DOHH2 (cell line): ENCODE measurements around the gene SLC35D1.

Experiments
- H3F3A ChIP-seq: fragments of 200-600 bp; sonication (generic), shearing (Covaris generic); 2 replicates; pipeline ENCODE4 v1.6.0; 2016; ENCODE audit warnings: antibody characterized with exemption, mild to moderate bottlenecking; ENCODE audit not compliant: control insufficient read depth, insufficient read depth
- H3K27ac ChIP-seq: fragments of 200-600 bp; sonication (generic); 2 replicates; pipeline ENCODE4 v1.5.1; 2014; ENCODE audit warnings: low read depth, mild to moderate bottlenecking, low read length, moderate library complexity
- H3K27me3 ChIP-seq: fragments of 200-600 bp; sonication (generic); 2 replicates; pipeline ENCODE4 v1.6.1; 2014; ENCODE audit warnings: mild to moderate bottlenecking, low read length, mixed read lengths; ENCODE audit not compliant: control insufficient read depth
- H3K36me3 ChIP-seq: fragments of 200-600 bp; sonication (generic); 2 replicates; pipeline ENCODE4 v1.6.1; 2014; ENCODE audit warnings: mild to moderate bottlenecking, low read length, moderate library complexity, mixed read lengths; ENCODE audit not compliant: control insufficient read depth
- H3K4me1 ChIP-seq: fragments of 200-600 bp; sonication (generic); 2 replicates; pipeline ENCODE4 v1.6.1; 2014; ENCODE audit warnings: mild to moderate bottlenecking, low read length, mixed read lengths; ENCODE audit not compliant: control insufficient read depth
- H3K4me2 ChIP-seq: fragments of 200-600 bp; sonication (generic); 2 replicates; pipeline ENCODE4 v1.6.0; 2014; ENCODE audit warnings: mild to moderate bottlenecking, low read length, moderate library complexity
- H3K4me3 ChIP-seq: fragments of 200-600 bp; sonication (generic); 2 replicates; pipeline ENCODE4 v1.5.1; 2014; ENCODE audit warnings: mild to moderate bottlenecking, low read length, mixed read lengths
- H3K79me2 ChIP-seq: fragments of 200-600 bp; sonication (generic); 2 replicates; pipeline ENCODE4 v1.6.1; 2014; ENCODE audit warnings: mild to moderate bottlenecking, low read length, mixed read lengths; ENCODE audit not compliant: control insufficient read depth
- H3K9me2 ChIP-seq: fragments of 200-600 bp; sonication (generic); replicated peaks from 2 replicates; pipeline ENCODE4 v1.6.1; 2014; ENCODE audit warnings: mild to moderate bottlenecking, low read length, mixed read lengths; ENCODE audit not compliant: control insufficient read depth
- H3K9me3 ChIP-seq: fragments of 200-600 bp; sonication (generic); 2 replicates; pipeline ENCODE4 v1.6.1; 2014; ENCODE audit warnings: antibody characterized with exemption, low read length, mixed read lengths; ENCODE audit not compliant: control insufficient read depth, insufficient read depth
- H4K20me1 ChIP-seq: fragments of 200-600 bp; sonication (generic); 2 replicates; pipeline ENCODE4 v1.6.0; 2014; ENCODE audit warnings: low read depth, mild to moderate bottlenecking, antibody characterized with exemption, low read length, moderate library complexity; ENCODE audit not compliant: control insufficient read depth, insufficient read depth
- CTCF ChIP-seq: fragments of 200-600 bp; sonication (generic); IDR thresholded peaks from one replicate; pipeline ENCODE4 v1.5.1; 2014; ENCODE audit warnings: antibody characterized with exemption, mild to moderate bottlenecking, low read depth, low read length; ENCODE audit not compliant: poor library complexity, severe bottlenecking
- EZH2phosphoT487 ChIP-seq: fragments of 200-600 bp; sonication (generic); IDR thresholded peaks from 2 replicates; pipeline ENCODE4 v1.6.1; 2017; ENCODE audit warnings: borderline replicate concordance, mild to moderate bottlenecking, antibody characterized with exemption, low read length, moderate library complexity, mixed read lengths

The SLC35D1 gene

DNA sequence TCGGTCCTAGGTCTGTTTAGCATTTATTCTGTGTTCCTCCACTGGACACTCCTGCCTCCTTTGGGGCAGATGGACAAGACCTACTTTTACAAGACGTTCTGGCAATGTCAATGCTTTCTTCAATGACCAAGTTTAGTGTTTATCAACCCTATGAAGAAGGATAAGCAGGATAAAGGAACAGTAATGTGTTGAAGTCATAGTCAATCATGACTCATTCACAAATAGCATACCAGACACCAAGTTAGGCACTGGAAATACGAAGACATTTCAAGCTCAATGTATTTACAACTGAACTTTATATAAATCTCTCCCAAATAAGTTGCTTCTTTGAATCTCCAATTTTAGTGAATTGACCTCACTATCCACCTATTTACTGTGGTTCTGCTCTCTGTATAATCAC, 4.8 kb upstream of the SLC35D1 start:
- no peak for TF ChIP-seq EZH2phosphoT487
- no peak for TF ChIP-seq CTCF
- peaks cover 17% of the 10 kb centered on the region for H3K4me1 ChIP-seq
- H3K27me3 ChIP-seq = no peaks in the 10 kb centered on the region
- H3K79me2 ChIP-seq = peaks cover under 1% of the 10 kb centered on the region
- H3K9me2 ChIP-seq = no peaks in the 10 kb centered on the region
- H3K4me3 ChIP-seq = no peak overlapping the region
- H3K9me3 ChIP-seq = no peaks in the 10 kb centered on the region
- no peaks in the 10 kb centered on the region; the same call in 1 of the 2 replicates for H3K36me3 ChIP-seq
- no peak overlapping the region for H3K27ac ChIP-seq
- H3K4me2 ChIP-seq = no peak overlapping the region
- H4K20me1 ChIP-seq = no peaks in the 10 kb centered on the region
- no peaks in the 10 kb centered on the region; the same call in 1 of the 2 replicates for H3F3A ChIP-seq

DNA sequence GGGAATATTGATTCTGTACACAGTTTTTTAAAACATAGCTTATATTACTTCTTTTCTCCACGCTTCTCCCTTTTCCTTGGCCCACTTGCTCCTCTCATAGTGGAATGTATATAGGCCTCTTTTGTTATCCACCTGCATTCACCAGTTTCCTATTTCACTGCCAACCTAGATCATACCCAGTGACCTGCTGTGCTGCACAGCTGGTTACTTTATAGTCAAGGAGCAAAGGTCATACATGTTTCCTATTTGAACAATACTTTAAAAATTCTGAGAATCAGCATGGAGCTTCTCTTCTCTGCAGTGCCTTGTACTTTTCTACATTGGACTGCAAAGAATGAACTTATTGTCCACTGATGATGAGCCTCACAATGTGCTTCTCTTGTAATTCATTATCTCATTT, 4.3 kb upstream of the SLC35D1 start:
- Histone ChIP-seq H3K4me1 (peaks cover 17% of the 10 kb centered on the region), H3K4me3 (no peak overlapping the region), H3K27me3 (no peaks in the 10 kb centered on the region), H3F3A (no peaks in the 10 kb centered on the region; the same call in 1 of the 2 replicates), H3K27ac (no peak overlapping the region), H3K4me2 (no peak overlapping the region), H3K9me3 (no peaks in the 10 kb centered on the region), H3K36me3 (peaks cover 5% of the 10 kb centered on the region), H4K20me1 (no peaks in the 10 kb centered on the region), H3K9me2 (no peaks in the 10 kb centered on the region), H3K79me2 (peaks cover 5% of the 10 kb centered on the region)
- TF ChIP-seq EZH2phosphoT487 (no peak), CTCF (no peak)

DNA sequence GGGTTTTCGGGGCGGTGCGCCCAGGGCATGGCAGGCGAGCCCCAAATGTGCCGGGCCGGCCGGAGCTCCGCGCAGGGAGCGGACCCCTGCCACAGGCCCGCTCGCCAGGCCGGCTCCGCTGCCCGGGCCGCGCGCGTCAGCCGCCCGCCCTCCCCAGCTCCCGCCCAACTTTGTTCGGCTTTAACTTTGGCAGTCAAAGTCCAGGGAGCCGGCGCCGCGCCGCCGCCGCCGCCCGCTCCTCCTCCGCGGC, 488 bp downstream of the SLC35D1 start:
- peaks cover 39% of the 10 kb centered on the region for H3K4me1 ChIP-seq
- H3K27ac ChIP-seq = peak overlapping the region; percentile 81
- peak overlapping the region; percentile 81 for H3K4me3 ChIP-seq
- no peaks in the 10 kb centered on the region for H4K20me1 ChIP-seq
- peaks cover 51% of the 10 kb centered on the region for H3K79me2 ChIP-seq
- no peaks in the 10 kb centered on the region for H3K9me2 ChIP-seq
- peaks cover 53% of the 10 kb centered on the region for H3K36me3 ChIP-seq
- H3K9me3 ChIP-seq = no peaks in the 10 kb centered on the region
- no peak for TF ChIP-seq EZH2phosphoT487
- no peak for TF ChIP-seq CTCF
- peak overlapping the region; percentile 91 for H3K4me2 ChIP-seq
- no peaks in the 10 kb centered on the region; the same call in 1 of the 2 replicates for H3F3A ChIP-seq
- H3K27me3 ChIP-seq = no peaks in the 10 kb centered on the region
